ENCODE measurements around the gene USP49. TPM values are rescaled to one million over a fixed set of nuclear protein-coding genes. Genes with fewer than 3 reads are reported as not detected.

The USP49 gene
- total RNA-seq, 2 experiments from 2014 or later, result 1.3 TPM

DNA sequence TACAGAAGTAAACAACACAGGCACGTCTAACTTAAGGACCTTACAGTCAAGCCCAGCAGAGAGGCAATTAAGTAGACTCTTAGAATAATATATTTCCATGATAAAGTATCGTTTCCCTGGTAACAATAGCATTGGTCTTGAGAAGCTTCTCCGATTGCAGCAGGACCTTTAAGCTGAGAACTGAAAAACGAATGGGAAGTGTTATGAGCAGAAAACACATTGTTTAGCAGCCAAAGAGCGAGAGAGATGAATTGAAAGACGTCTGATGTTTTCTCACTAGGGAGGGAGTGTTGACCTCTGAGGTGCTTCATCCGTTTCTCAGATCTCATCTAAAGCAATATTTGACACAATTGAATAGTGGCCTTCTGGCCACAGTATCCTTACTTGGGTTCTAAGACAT is 27.0 kb upstream of the USP49 start:
- Histone ChIP-seq H3K9me3 (ENCODE audit: control insufficient read depth in 1 of 2, insufficient read depth in 1 of 2, low read length in 2 of 2) (no peaks in the 10 kb centered on the region), H3K27ac (ENCODE audit: low read depth in 1 of 2, low read length in 2 of 2) (no peak overlapping the region), H3K4me3 (ENCODE audit: low read length) (peak overlapping the region; percentile 78), H3K36me3 (ENCODE audit: insufficient read depth, low read length) (peaks cover 6% of the 10 kb centered on the region), H3K27me3 (ENCODE audit: control insufficient read depth in 1 of 2, insufficient read depth in 2 of 2, low read length in 2 of 2) (no peaks in the 10 kb centered on the region), H3K4me1 (ENCODE audit: insufficient read depth, low read length) (peaks cover 31% of the 10 kb centered on the region)
- intact Hi-C loops (cut with DNase I, micrococcal nuclease), result loop anchor here in 1 of 2 experiments (1.0 kb wide), 1 partner anchor 295 kb away; the partner anchor contains the start of gene MRPS10
- POLR2A ChIA-PET, result interaction anchor here (1.0 to 3.5 kb wide), 10 partner anchors 8 to 129 kb away, joined by 3 to 35 read pairs (median 12); partner anchors contain the start of genes TAF8 and USP49
- DNase-seq (no peak), ATAC-seq (ENCODE audit: poor library complexity) (no peak)
- Mint-ChIP-seq H3K36me3 (ENCODE audit: low read depth) (peaks cover 31% of the 10 kb centered on the region), H3K27me3 (no peaks in the 10 kb centered on the region), H3K9me3 (no peaks in the 10 kb centered on the region), H3K4me3 (peak overlapping the region; percentile 99), H3K27ac (peak overlapping the region; percentile 94), H3K4me1 (ENCODE audit: low read depth) (peaks cover 56% of the 10 kb centered on the region)
- TF ChIP-seq, protein P1, sequence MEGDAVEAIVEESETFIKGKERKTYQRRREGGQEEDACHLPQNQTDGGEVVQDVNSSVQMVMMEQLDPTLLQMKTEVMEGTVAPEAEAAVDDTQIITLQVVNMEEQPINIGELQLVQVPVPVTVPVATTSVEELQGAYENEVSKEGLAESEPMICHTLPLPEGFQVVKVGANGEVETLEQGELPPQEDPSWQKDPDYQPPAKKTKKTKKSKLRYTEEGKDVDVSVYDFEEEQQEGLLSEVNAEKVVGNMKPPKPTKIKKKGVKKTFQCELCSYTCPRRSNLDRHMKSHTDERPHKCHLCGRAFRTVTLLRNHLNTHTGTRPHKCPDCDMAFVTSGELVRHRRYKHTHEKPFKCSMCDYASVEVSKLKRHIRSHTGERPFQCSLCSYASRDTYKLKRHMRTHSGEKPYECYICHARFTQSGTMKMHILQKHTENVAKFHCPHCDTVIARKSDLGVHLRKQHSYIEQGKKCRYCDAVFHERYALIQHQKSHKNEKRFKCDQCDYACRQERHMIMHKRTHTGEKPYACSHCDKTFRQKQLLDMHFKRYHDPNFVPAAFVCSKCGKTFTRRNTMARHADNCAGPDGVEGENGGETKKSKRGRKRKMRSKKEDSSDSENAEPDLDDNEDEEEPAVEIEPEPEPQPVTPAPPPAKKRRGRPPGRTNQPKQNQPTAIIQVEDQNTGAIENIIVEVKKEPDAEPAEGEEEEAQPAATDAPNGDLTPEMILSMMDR (IDR thresholded peaks at IDR 0.05), result no peak
- CTCF ChIA-PET, result interaction anchor here (1.0 to 5.6 kb wide), 6 partner anchors 15 to 142 kb away, joined by 3 to 84 read pairs (median 30); partner anchors contain the start of genes FRS3, TAF8 and TOMM6

GRCh38 chr6:41921712-41921998 is 26.5 kb upstream of the USP49 start:
- intact Hi-C loops (cut with DNase I, micrococcal nuclease), result loop anchor here (1.0 to 2.0 kb wide), 9 partner anchors 15 to 641 kb away; partner anchors contain the start of genes TOMM6 (in 2 of the 2), USP49 (in 2 of the 2), CCND3 (in 1 of the 2) and MRPS10 (in 1 of the 2)
- DNase-seq, result peak in 1 of 14 experiments; percentile 27
- H3K9me3 Mint-ChIP-seq, result no peaks in the 10 kb centered on the region
- TF ChIP-seq, protein P1 (IDR thresholded peaks at IDR 0.05), result no peak
- Histone ChIP-seq H3K4me3 (ENCODE audit: low read length) (peak overlapping the region; percentile 78), H3K9me3 (ENCODE audit: control insufficient read depth in 1 of 2, insufficient read depth in 1 of 2, low read length in 2 of 2) (no peaks in the 10 kb centered on the region), H3K27ac (ENCODE audit: low read depth in 1 of 2, low read length in 2 of 2) (peak overlapping the region; percentile 97 to 98), H3K36me3 (ENCODE audit: insufficient read depth, low read length) (peaks cover 4% of the 10 kb centered on the region), H3K4me1 (ENCODE audit: insufficient read depth, low read length) (peaks cover 31% of the 10 kb centered on the region), H3K27me3 (ENCODE audit: control insufficient read depth in 1 of 2, insufficient read depth in 2 of 2, low read length in 2 of 2) (no peaks in the 10 kb centered on the region)
- CTCF ChIA-PET, result interaction anchor here (0.8 to 5.6 kb wide), 15 partner anchors 11 to 142 kb away, joined by 3 to 84 read pairs (median 6); partner anchors contain the start of genes CCND3, FRS3, TAF8 and TOMM6
- POLR2A ChIA-PET, result interaction anchor here (0.9 to 3.5 kb wide), 14 partner anchors 9 to 134 kb away, joined by 3 to 41 read pairs (median 12); partner anchors contain the start of genes TAF8, TOMM6 and USP49
- ATAC-seq (ENCODE audit: poor library complexity), result peak; percentile 10
- H3K4me1 Mint-ChIP-seq (ENCODE audit: low read depth), result peaks cover 56% of the 10 kb centered on the region
- H3K27me3 Mint-ChIP-seq, result no peaks in the 10 kb centered on the region
- H3K36me3 Mint-ChIP-seq (ENCODE audit: low read depth), result peaks cover 30% of the 10 kb centered on the region
- H3K27ac Mint-ChIP-seq, result peak overlapping the region; percentile 94
- H3K4me3 Mint-ChIP-seq, result peak overlapping the region; percentile 99

GRCh38 chr6:41920921-41921711 is 25.9 kb upstream of the USP49 start, which contains the start of the genes BYSL and MED20:
TSS of gene BYSL (plus strand) at chr6:41921499. CDS start at chr6:41921563, 64 bp downstream.
TSS of gene MED20 (minus strand) at chr6:41921139. CDS start at chr6:41921018, 121 bp downstream.
- TF ChIP-seq, protein P1 (IDR thresholded peaks at IDR 0.05), result peak; percentile 97
- no peaks in the 10 kb centered on the region for H3K27me3 ChIP-seq (ENCODE audit: control insufficient read depth in 1 of 2, insufficient read depth in 2 of 2, low read length in 2 of 2)
- POLR2A ChIA-PET, result interaction anchor here (0.6 to 3.5 kb wide), 21 partner anchors 9 to 1708 kb away, joined by 3 to 41 read pairs (median 6); partner anchors contain the start of genes TAF8, TOMM6 and USP49
- DNase-seq (peak; percentile 89 to 97 (median 93)), ATAC-seq (ENCODE audit: poor library complexity) (peak; percentile 90)
- H3K27ac Mint-ChIP-seq, result peak within 1 kb of the TSS; percentile 94
- peaks cover 33% of the 10 kb centered on the region for H3K36me3 Mint-ChIP-seq (ENCODE audit: low read depth)
- H3K9me3 Mint-ChIP-seq, result no peaks in the 10 kb centered on the region
- H3K4me3 ChIP-seq (ENCODE audit: low read length), result peak within 1 kb of the TSS; percentile 78
- peaks cover 55% of the 10 kb centered on the region for H3K4me1 Mint-ChIP-seq (ENCODE audit: low read depth)
- intact Hi-C loops (cut with DNase I, micrococcal nuclease), result loop anchor here (1.0 to 2.0 kb wide), 9 partner anchors 15 to 642 kb away; partner anchors contain the start of genes TOMM6 (in 2 of the 2), USP49 (in 2 of the 2), CCND3 (in 1 of the 2) and MRPS10 (in 1 of the 2)
- peaks cover 31% of the 10 kb centered on the region for H3K4me1 ChIP-seq (ENCODE audit: insufficient read depth, low read length)
- CTCF ChIA-PET, result interaction anchor here (0.6 to 5.6 kb wide), 27 partner anchors 10 to 294 kb away, joined by 3 to 84 read pairs (median 5); partner anchors contain the start of genes CCND3, FRS3, TAF8 and TOMM6
- H3K9me3 ChIP-seq (ENCODE audit: control insufficient read depth in 1 of 2, insufficient read depth in 1 of 2, low read length in 2 of 2), result no peaks in the 10 kb centered on the region
- peak within 1 kb of the TSS; percentile 97 to 98 for H3K27ac ChIP-seq (ENCODE audit: low read depth in 1 of 2, low read length in 2 of 2)
- peak within 1 kb of the TSS; percentile 99 for H3K4me3 Mint-ChIP-seq
- peaks cover 6% of the 10 kb centered on the region for H3K36me3 ChIP-seq (ENCODE audit: insufficient read depth, low read length)
- no peaks in the 10 kb centered on the region for H3K27me3 Mint-ChIP-seq

All from CD4-positive, alpha-beta T cell (primary cell).